GM18508 (cell line): ENCODE measurements around the gene SNRPE.
"Not testable (repeated sequence)": the region's sequence is repeated elsewhere in the genome, so short reads cannot be mapped to it uniquely, and the experiment has no call there.

Experiments
- ATAC-seq: cut with Tn5 transposase; IDR thresholded peaks from one replicate; pipeline ENCODE4 v1.9.1; 2021; ENCODE audit warnings: moderate number of reproducible peaks; ENCODE audit not compliant: insufficient read depth, unreplicated experiment

Gene SNRPE

DNA sequence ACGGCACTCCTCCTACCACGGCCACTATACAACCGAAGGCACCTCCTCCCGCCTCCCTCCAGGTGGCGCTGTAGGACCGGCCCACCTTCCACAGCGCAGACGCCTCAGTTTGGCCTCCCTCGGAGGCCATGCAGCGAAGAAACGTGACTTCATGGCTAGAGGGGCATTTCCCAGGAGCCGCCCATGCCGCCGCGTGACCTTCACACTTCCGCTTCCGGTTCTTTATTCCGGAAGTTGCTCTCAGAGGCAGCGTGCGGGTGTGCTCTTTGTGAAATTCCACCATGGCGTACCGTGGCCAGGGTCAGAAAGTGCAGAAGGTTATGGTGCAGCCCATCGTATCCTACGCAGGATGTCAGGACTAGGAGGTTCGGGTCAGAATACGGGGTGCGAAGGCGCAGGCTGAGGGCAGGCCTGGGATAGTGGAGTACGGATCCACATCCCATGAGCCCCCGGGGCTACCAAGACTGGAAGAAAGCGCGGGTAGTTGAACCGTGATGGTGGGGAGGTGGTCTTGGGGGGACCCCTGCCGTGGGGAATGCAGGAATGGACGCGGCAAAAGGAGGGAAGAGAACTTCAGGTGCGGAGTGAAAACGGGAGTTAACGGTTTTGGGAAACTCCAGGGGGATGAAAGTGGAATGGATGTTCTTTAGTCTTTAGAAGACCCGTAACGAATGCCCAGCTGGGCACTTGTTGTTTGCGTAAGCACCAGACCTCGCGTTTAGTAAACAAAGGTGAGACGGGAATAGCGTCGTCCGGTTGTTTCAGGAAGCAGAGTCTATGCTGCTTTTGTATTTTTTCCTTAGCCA, at the start of gene SNRPE:
TSS of gene SNRPE (plus strand) at position 221 of the 806 bp plus-strand sequence. CDS start at position 282, 61 bp downstream.
- ATAC-seq = peak; percentile 88

DNA sequence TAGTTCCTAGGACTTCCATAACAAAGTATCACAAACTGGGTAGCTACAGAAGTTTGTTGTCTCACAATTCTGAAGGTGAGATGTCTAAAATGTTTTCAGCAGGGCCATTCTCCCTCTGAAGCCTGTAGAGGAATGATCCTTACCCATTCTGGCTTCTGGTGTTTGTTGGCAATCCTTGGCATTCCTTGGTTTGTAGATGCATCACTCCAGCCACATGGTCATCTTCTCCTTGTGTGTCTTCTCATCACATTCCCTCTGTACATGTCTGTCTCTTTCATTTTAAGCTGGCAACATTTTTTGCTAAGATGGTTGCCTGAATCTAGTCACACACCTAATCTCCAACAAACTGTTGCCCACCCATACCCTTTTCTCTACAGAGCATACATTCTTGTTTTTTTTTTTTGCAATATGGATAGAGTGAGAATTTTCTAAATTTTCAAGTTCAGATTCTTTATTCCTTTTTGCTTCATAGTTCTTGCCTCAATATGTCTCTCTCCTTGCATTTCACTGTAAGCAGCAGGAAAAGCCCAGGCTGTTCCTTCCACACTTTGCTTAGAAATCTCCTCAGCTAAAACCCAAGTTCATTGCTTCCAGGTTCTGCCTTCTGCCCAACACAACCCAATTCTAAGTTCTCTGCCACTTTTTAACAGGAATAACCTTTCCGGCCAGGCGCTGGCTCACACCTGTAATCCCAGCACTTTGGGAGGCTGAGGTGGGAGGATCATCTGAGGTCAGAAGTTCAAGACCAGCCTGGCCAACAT, 47.6 kb upstream of the SNRPE start:
- no peak for ATAC-seq

DNA sequence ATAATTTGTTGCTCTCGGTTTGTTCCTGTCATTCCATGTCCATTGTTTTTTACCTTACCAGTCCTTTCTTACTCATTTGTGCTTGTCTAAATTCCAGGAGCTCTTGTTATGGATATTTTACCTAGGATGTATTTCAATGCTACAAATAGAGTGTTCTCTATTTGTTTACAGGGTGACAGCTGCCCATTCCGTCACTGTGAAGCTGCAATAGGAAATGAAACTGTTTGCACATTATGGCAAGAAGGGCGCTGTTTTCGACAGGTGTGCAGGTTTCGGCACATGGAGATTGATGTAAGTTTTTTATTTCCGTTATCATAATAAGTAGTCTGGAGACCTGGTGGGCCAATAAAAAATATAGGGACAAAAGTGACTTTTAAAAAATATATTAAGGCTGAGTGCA, 43.0 kb upstream of the SNRPE start:
- no peak for ATAC-seq

DNA sequence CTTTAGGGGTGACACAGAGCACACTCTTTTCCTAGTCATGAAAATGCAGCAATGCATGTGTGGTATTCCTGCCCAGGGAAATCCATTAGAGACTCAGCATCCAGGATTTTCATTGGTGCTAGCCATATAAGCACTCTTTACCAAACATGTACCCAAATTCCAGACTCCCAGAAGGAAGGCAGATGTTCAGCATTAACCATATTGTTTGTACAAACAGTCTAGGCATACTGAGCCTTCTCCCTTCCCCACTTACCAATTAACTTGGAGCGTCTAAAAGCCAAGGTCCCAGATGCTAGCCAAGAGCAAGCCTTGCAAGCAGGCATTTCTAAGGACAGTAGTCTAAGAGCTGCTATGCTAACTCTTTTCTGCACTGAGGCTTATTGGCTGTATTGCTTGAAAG, 38.1 kb upstream of the SNRPE start:
- no peak for ATAC-seq

DNA sequence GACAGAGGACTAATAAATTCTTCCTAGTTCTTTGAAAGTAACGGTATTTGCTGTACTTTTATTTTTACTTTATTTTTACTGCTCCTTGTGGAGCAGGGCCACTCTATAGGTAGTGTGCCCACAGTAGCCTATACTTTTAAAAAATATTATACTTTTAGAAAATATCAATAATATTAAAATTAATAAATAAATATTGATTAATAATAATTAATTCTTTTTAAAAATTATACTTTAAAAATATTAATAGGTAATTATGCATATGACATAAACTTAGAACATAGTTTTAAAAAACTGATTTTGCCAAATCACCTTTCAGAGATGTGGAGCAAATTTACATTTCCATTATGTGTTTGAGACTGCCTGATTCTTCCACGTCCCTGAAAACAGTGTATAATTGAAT, 35.2 kb upstream of the SNRPE start:
- no peak for ATAC-seq

DNA sequence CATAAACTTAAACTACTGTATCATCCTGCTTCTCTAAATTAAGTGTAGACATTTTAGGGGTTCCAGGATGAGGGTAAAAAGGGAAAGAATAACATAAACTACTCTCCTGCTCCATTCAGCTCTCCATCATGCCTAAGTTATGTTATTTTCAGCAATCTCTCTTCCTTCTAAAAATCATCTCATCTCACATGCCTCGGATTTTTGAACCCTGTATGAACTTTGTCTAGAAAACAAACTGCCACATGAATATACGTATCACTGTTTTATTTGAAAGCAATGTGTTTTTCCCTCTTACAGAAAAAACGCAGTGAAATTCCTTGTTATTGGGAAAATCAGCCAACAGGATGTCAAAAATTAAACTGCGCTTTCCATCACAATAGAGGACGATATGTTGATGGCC, 33.4 kb upstream of the SNRPE start:
- no peak for ATAC-seq

DNA sequence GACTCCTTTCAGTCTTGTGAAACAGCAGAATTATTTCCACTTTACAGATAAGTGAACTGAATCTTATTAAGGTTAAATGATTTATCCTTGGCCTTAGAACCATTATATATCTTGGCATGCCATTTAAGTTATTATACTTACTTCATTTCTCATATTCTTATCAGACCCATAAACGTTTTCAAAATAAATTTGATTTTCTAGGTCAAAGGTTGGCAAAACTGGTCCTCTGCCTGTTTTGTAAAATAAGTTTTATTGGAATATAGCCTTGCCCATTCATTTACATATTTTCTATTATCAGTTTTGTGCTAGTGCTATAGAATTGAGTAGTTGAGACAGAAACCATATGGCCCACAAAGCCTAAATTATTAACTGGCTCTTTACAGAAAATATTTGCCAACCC, 32.9 kb upstream of the SNRPE start:
- no peak for ATAC-seq

DNA sequence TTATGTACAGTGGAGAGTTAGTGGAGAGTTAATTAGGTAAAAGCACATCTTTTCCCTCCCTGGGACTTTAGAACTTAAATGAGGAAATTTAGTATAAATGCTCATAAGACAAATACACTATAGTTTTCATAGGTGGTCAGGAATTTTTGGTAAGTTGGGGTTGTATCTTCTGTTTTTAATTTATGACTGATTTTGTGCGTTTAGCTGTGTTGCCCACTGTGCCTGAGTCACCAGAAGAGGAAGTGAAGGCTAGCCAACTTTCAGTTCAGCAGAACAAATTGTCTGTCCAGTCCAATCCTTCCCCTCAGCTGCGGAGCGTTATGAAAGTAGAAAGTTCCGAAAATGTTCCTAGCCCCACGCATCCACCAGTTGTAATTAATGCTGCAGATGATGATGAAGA, 32.2 kb upstream of the SNRPE start:
- ATAC-seq = not testable (repeated sequence)

DNA sequence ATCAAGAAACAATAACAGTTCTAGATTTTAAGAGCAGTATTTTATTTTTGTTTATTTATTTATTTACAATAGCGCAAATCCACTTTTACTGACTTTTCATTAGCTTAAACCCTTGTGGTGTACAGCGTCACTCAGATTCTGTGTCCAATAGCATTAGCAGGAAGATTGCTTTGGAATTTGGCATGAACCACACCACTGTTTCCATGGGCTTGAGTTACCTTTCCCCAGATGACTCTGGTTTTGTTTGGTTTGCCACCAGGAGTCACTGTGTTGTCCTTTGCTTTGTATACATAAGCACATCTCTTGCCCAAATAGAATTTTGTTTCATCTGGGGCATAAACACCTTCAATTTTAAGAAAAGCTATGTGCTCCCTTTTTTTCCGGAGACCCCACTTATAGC, 25.9 kb upstream of the SNRPE start:
- ATAC-seq = no peak

DNA sequence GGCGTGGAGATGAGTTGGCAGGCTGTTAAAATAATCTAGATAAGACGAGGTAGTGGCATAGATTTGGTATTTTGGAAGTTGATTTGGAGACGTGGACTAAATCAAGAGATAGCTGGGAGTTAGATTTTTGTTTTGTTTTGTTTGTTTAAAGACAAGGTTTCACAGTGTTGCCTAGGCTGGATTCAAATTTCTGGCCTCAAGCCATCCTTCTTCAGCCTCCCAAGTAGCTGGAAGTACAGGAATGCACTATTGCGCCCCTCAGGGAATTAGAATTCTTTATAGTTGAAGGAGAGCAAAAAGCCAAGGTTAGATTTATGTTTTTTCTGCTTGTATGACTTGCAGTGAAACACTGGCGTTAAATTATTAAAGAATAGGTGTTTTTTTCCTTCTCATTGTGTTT, 22.3 kb upstream of the SNRPE start:
- no peak for ATAC-seq

DNA sequence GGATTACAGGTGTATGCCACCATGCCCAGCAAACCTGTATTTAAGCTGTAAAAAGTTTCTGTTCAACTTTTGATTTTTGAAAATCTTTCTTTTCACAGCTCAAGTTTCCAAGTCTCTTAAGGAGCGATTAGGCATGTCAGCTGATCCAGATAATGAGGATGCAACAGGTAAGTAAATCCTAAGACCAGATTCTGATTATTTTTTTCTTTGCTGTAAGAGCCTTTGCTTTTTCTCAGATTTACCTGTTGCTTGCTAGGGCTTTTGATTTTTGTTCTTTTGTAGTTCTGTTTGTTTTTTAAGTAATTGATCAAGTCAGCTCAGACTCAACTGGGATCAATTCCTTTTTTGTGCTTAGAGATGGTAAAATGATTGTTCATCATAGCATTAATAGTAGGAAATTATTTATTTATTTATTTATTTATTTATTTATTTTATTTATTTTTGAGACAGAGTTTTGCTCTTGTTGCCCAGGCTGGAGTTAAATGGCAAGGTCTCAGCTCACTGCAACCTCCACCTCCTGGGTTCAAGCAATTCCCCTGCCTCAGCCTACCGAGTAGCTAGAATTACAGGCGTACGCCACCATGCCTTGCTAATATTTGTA, 21.1 kb upstream of the SNRPE start:
- ATAC-seq = no peak

DNA sequence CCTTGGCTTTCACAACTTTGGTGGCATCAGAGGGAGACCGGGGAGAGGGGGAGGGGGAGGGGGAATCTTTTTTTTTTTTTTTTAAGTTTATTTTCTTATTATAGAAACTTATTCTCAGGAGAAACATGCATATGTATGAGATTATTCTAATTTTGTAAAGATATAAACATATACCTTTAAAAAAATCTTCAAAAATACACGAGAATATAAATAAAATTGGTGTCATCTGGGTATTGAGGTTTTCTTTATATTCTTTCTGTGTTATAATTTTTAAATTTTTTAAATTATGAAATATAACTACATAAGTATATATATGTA, 18.9 kb upstream of the SNRPE start:
- ATAC-seq = no peak

DNA sequence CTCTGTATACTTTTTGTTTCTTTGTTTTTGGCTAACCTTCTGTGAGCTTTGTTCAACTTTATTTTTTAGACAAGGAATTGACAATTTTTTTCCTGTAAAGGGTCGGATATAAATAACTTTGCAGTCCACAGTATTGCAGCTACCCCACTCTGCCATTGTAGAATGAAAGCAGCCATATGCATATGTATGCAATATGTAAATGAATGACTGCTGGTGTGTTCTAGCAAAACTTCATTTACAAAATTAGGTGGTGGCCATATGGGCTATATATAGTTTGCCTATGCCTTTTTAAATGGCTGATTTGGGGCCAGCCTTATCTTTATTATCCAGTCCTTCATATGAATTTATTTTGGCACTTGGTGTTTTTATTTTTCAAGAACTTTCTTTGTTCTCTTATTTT, 18.0 kb upstream of the SNRPE start:
- ATAC-seq = no peak

DNA sequence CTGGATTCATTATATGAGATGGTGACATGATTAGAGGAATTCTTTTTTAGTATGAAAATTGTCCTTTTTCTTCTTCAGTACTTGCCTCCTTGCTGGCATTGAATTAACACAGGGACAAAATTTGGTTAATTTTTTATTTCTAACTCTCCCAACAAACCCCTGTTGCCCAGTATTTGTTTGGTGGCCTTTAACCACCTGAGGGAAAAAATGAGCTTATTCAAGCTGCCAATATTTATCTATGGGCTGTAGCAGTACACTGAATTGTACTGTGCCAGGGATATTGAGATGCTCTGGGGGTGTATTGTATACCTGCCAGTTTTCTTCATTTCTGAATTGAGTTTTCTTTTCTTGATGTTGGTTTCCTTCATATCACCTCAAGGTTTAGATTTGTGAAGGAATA, 8.3 kb upstream of the SNRPE start:
- ATAC-seq = not testable (repeated sequence)

DNA sequence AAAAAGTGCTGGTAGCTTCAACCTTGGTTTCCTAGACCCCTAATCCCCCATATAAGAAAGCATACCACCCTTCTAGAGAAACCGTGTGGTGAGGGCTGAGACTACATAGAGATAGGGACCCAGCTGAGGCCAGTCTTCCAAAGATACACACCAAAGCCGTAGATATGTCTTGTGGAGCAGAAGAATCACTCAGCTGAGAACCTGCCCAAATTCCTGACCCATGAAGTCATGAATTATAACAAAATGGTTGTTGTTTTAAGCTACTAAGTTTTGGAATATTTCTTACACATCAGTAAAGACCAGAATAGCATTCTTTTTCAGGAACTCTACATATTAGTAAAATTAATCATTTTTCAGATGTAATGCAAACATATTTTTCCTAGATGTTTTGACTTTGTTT, 3.3 kb upstream of the SNRPE start:
- ATAC-seq = no peak

DNA sequence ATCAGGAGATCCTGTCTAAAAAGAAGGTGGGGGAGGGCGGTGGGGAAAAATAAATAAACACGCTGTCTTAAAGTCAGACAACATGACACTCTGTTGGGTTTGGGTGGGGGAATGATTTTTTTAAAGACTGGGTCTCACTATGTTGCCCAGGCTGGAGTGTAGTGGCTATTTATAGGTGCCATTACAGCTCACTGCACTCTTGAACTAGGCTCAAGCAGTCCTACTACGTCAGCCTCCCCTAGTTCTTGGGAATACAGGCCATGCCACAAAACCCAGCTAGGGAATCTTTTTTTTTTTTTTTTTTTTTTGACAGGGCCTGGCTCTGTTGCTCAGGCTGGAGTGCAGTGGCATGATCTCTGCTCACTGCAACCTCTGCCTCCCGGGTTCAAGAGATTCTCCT, 2.4 kb upstream of the SNRPE start:
- ATAC-seq = no peak

DNA sequence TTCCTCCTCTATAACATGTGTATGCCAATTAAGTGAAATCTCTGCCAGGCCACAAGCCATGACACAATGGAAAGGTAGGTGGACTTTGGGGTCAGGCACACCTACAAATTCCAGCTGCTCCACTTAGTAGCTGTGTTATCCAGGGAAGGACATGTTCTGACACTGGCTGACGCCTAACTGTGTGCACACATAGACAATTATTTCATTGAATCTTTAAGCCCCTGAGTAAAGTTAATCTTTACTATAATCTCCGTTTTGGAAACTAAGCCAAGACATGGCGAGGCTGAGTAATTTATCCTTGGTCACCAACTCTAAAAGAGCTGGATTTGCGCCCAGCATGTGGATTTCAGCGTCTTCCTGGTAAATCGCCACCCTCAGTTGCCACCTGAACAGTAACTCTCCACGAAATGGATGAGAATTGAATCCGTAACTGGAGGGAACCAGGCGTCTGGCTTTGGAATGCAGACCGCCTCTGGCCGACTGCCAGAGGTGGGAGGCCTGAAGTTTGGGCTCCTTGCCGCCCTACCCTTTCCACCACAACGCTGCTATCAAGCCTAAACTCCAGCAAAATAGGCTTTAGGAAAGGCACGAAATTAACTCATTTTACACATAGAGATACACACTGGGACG, 888 bp upstream of the SNRPE start:
- no peak for ATAC-seq

DNA sequence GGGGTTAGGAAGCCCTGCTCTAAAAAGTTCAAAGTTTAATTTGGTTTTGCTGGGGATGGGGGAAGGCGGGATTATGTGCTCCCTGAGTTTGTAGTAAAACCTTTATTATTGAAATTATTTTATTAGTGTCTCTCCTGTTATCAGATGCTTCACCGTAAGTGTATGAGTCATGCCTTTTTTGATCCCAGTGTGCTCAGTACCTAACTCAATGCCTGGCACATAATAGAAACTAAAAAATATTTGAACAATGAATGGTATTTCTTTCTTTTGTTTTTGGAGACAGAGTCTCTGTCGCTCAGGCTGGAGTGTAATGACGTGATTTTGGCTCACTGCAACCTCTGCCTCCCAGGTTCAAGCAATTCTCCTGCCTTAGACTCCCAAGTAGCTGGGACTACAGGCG, 6.4 kb downstream of the SNRPE start:
- ATAC-seq = no peak

DNA sequence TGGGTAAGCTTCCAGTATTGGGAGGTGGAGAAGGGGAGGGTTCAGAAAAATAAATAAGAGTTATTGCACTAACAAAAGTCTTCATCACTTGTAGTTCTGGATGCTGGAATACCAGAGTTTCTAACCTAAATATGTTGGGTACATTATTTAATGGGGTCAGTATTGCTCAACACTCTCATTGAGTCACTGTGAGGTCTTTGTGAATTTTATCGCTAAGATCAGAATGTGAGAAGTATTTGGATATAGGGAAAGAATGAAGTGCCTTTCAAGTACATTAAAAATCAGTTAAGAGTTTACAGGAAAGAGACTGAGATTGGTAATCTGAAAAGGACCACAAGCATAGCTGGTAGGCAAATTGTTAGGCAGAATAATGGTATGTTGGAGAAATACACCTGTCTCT, 8.8 kb downstream of the SNRPE start:
- no peak for ATAC-seq

DNA sequence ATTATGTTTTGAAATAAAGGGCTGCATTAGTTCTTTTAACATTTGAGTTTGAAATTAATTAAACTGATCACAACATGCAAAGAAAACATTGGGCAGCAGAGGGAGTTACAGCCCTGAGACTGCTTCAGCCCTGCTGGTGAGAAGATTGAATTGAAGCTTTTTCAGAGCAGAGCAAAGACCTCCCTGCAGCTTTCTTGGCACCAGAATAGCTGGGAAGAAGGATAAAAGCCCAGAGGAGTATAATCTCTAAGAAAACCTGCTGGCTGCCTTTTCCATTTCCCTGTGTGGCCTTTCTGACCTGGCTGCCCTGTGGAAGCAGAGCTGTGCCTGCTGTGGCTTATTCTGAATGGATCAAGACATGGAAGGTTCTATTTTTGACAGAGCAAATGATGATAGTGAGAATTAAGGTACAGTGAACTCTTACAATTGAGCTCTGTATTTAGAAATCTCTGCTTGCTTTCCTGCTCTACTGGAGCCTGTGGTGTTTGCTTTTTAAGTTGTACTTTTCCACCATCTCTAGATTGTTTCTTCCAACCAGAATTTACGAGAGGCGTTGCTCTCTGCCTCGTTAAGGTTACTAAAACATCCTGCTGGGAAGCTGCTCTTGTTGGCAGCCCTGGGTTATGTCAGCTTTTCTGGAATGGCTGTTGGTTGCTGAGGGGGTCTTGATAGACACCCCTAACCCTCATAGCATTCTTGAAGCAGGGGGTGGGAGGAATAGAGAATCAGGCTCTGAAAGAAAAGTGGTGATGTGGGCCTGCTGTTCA, 9.9 kb downstream of the SNRPE start:
- ATAC-seq = no peak
